GM19240 (cell line): ENCODE measurements around the gene WDR73.
"Not testable (repeated sequence)": the region's sequence is repeated elsewhere in the genome, so short reads cannot be mapped to it uniquely, and the experiment has no call there.

ENCODE experiments used
- DNase-seq: peaks from one replicate; pipeline ENCODE4 v3.0.0; 2011; ENCODE audit warnings: low spot score; ENCODE audit not compliant: insufficient read length

WDR73 gene

GRCh38 chr15:84658080-84658787 lies 4.2 kb upstream of the WDR73 start, which contains the start of gene NMB:
Gene NMB (minus strand): TSS chr15:84658199. CDS start chr15:84658152, 47 bp downstream.
- peak; percentile 58 for DNase-seq

DNA sequence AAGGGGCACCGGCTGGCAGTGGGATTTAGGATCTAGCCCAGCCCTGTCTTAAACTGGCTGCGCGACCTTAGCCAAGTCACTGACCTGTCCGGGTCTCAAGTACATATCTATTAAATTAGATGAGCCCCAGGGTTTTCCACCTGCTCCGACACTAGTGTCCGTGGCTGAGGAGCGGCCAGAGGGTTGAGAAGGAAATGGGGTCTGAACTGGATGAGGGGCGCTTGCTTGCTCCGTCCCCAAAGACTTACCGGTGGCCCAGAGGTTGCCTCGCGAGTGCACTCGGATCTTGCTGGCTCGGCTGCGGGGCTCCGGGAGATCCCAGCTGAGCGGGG lies 3.6 kb upstream of the WDR73 start:
- no peak for DNase-seq

DNA sequence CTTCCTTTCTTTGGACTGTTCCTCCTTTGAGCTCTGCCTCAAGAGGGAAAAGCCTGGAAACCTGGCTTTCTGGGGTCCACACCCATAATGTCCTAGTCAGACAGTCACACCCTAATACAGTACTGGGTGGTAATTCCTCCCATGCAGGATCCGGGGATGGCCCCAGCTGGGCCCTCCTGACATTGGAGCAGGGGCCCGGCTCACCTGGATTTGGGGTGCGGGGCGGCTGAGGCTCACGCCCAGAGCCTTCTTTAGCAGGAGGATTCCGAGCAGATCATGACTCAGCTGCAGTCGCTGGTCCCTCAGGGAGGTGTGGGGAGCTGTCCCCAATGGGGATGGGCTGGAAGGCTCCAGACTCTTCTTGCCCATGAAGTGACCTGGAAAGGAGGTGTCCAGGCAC lies 2.9 kb upstream of the WDR73 start:
- no peak for DNase-seq

DNA sequence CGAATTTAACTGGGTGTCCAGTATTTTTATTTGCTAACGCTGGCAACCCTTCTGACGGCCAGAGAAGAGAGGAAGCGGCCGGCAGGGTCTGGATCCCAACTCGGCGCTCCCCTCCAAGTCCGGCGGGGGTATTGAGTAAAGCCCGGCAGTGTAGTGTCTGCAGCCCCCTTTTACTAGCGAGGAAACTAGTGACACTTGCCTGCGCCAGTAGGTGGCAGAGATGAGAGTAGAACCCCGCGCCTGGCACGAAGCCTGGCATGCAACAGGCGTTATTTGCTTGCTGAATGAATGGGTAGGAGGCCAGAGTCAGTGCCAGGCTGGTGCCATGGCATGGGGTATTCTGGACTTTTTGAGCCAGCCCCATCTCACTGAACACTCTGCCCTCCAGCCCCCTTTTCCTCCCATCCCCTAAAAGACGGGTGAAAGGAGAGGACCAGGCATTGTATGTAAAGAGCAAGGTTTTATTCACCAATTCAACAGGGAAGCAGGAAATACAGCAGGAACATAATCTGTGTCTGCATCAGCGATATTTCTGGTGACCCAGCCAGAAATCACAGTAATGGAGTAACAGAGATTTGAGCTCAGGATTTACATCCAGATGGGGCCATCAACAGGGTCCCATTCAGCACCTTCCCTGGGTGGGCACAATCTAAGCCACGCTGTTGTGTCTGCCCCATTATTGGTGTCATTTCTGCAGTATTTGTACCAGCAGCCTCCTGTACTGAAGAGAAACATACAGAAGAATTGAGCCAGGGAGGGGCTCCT lies 788 bp upstream of the WDR73 start:
- DNase-seq, result peak; percentile 16

GRCh38 chr15:84653584-84653909 lies 536 bp downstream of the WDR73 start:
- no peak for DNase-seq

- DNase-seq, result no peak
Observed at GRCh38 chr15:84649706-84650105, 4.4 kb downstream of the WDR73 start.

- DNase-seq, result no peak
Observed at GRCh38 chr15:84648539-84648938, 5.5 kb downstream of the WDR73 start.

DNA sequence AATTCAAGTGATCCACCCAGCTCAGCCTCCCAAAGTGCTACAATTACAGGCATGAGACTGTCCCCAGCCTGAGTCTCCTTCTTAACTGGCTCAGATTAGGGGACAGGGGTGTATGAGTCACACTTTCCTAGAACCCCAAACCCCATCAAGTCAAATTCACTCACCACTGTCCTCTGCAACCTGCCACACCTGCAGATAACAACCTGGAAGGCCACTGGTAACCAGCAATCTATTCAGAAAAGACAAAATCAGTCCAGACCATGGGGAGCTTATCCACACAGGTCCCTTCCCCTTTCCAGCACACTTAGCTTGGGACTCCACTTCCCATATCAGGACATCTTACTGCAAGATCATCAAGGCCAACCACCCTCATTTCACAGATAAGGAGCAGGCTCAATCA lies 6.4 kb downstream of the WDR73 start:
- DNase-seq, result no peak

GRCh38 chr15:84645997-84646396 lies 8.1 kb downstream of the WDR73 start:
- DNase-seq, result no peak

DNA sequence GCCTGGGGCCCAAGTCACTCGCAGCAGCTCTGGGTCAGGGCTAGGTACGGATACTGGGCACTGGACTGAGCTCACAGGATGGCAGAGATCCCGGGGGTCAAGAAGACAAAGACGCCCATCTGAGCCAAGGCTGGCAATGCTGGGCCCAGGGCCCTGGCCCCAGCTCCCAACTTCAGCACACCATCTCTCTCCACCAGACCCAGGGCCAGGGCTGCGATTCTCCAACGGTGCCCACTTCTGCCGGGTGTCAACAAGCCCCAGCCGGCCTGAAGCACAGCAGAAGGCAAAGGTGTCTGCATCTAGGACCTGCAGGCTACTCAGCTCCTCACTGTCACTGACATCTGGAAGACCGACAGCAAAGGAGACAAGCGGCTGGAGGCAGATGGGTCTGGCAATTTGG lies 8.6 kb downstream of the WDR73 start:
- DNase-seq, result no peak

DNA sequence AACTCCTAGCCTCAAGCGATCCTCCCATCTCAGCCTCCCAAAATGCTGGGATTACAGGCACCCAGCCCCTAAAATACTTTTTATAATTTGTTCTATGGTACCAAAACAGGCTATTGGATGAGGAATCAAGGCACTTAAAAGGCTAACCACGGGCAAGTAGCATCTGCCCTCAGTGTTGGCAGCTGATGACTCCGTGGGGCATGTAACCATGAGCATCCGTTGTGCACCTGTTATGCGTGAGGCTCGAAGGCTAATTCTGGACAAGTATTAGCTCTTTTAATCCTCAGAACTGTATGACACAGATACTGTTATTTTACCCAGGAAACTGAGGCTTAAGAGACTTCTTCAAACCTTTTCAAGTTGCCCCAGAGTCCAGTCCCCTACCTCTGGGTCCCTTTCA lies 10.2 kb downstream of the WDR73 start:
- DNase-seq, result no peak

- not testable (repeated sequence) for DNase-seq
Observed at GRCh38 chr15:84642640-84643039, 11.4 kb downstream of the WDR73 start.

- not testable (repeated sequence) for DNase-seq
Observed at GRCh38 chr15:84641871-84642270, 12.2 kb downstream of the WDR73 start.

GRCh38 chr15:84638103-84638502 lies 16.0 kb downstream of the WDR73 start:
- DNase-seq, result no peak

- DNase-seq, result no peak
Observed at GRCh38 chr15:84634228-84634837, 19.8 kb downstream of the WDR73 start.

DNA sequence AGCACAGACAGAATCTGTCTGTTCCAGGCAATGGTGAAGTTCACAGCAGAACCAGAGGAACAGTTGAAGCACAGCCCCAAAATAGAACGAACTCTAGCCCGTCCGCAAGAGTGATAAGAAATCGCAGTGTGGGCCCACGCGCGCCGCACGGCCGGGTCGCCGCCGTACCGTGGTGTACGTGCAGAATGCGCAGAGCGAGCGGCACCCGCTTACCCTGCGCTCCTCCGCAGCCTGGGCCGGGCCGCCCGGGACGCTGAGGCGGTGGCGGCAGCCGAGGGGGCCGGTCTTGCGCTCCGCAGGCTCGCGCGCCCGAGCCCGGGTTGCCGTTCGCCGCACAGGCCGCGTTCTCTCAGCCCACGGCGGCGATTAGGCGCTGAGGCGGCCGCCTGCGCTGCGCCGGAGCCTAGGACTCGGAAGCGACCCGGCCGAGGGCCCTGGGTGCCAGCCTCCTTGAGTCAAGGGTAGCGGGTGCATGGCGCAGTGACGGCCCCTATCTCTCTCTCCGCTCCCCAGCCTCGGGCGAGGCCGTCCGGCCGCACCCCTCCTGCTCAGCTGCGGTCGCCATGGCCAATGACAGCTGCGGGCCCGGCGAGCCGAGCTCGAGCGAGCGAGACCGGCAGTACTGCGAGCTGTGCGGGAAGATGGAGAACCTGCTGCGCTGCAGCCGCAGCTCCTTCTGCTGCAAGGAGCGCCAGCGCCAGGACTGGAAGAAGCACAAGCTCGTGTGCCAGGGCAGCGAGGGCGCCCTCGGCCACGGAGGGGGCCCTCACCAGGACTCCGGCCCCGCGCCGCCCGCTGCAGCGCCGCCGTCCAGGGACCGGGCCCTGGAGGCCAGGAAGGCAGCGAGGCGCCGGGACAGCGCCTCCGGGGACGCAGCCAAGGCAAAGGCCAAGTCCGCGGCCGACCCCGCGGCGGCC lies 20.5 kb downstream of the WDR73 start:
- DNase-seq, result no peak

- no peak for DNase-seq
Observed at GRCh38 chr15:84631706-84632272, 22.3 kb downstream of the WDR73 start.

DNA sequence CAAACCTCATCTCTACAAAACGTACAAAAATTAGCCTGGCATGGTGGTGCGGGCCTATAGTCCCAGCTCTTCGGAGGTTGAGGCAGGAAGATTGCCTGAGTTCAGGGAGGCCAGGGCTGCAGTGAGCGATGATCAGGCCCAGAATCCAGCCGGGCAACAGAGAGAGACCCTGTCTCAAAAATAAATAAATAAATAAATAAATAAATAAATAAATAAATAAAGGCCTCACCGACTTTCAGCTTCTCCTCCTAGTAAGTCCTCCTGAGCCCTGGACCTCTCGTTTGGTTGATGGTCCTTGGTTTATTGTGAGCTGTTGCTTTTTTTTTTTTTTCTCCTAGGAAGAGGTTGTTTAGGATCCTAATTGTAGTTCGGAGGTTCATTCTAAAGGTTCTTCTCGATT lies 25.1 kb downstream of the WDR73 start:
- DNase-seq, result no peak

- no peak for DNase-seq
Observed at GRCh38 chr15:84625123-84625522, 29.0 kb downstream of the WDR73 start.

DNA sequence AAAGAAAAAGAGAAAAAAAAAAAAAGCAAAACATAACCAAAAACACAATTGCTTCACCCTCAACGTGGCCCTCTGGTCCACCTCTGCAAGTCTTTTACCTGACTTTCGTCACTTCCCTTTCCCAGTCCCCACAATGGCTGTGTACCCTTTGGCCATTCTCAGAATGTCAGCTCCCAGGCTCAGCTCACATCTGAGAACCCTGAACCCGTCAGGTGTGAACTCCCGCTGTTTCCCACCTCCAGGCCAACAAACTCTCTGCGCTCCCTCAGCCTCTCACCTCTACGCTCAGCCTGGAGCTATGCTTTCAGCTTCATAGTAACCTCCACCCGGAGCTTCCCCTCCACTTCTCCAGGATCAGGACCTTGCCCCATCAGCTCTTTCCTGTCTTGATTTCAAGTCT lies 29.7 kb downstream of the WDR73 start:
- DNase-seq, result no peak

DNA sequence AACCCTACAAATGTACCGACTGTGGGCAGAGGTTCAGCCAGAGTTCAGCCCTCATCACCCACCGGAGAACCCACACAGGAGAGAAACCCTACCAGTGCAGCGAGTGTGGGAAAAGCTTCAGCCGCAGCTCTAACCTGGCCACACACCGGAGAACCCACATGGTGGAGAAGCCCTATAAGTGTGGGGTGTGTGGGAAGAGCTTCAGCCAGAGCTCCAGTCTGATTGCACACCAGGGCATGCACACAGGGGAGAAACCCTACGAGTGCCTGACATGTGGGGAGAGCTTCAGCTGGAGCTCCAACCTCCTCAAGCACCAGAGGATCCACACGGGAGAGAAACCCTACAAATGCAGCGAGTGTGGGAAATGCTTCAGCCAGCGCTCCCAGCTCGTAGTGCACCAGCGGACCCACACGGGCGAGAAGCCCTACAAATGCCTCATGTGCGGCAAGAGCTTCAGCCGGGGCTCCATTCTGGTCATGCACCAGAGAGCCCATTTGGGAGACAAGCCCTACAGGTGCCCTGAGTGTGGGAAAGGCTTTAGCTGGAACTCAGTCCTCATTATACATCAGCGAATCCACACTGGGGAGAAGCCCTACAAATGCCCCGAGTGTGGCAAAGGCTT lies 32.6 kb downstream of the WDR73 start:
- DNase-seq, result no peak
